ENCODE data around the gene HOXC4. TPM values are rescaled to one million over a fixed set of nuclear protein-coding genes. Genes with fewer than 3 reads are reported as not detected.
"Not testable (repeated sequence)": the region's sequence is repeated elsewhere in the genome, so short reads cannot be mapped to it uniquely, and the experiment has no call there.

Gene HOXC4
- total RNA-seq, 4 donors from 2014 or later = 0.51 to 2.0 (median 0.71) TPM

DNA sequence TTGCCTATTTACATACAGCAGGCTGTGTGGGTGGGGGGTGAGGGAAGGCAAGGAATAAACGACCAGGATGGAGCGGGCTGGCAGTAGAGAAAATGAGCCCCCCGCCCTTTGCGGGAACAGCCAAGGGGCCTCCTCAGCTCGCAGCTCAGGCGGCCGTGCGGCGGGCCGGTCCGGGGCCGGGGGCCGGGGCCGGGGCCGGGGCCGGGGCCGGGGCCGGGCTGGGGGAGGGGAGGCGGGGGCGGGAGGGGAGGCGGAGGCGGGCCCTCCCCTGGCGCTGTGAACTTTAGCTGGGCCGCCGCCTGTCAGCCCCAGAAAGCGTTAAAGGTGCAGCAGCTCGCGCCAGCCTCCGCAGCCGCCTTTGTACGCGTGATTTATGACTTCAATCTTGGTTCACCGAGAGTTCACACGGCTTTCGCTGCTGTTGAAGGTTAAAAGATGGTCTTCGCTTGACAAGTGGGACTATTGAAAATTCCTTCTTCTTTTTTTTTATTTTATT is 28.8 kb downstream of the HOXC4 start:
- intact Hi-C loops (cut with DNase I; ENCODE audit: low total_unique reads) = no loop called here
- Histone ChIP-seq H3K9me3 (no peaks in the 10 kb centered on the region), H3K4me3 (peak overlapping the region in 2 of 4 donors; percentile 24 to 29), H3K36me3 (no peaks in the 10 kb centered on the region), H3K4me1 (no peaks in the 10 kb centered on the region), H3K27me3 (no peaks in the 10 kb centered on the region), H3K27ac (peak overlapping the region in 3 of 4 donors; percentile 13 to 59 (median 14))
- TF ChIP-seq, protein P1, sequence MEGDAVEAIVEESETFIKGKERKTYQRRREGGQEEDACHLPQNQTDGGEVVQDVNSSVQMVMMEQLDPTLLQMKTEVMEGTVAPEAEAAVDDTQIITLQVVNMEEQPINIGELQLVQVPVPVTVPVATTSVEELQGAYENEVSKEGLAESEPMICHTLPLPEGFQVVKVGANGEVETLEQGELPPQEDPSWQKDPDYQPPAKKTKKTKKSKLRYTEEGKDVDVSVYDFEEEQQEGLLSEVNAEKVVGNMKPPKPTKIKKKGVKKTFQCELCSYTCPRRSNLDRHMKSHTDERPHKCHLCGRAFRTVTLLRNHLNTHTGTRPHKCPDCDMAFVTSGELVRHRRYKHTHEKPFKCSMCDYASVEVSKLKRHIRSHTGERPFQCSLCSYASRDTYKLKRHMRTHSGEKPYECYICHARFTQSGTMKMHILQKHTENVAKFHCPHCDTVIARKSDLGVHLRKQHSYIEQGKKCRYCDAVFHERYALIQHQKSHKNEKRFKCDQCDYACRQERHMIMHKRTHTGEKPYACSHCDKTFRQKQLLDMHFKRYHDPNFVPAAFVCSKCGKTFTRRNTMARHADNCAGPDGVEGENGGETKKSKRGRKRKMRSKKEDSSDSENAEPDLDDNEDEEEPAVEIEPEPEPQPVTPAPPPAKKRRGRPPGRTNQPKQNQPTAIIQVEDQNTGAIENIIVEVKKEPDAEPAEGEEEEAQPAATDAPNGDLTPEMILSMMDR (IDR thresholded peaks at IDR 0.05 in 4 of 5, conservative IDR thresholded peaks at IDR 0.05 in 1 of 5) = no peak
- no peak for TF ChIP-seq POLR2A (IDR thresholded peaks at IDR 0.05)
- ATAC-seq = no peak
- DNase-seq = peak in 1 of 2 donors; percentile 22
- in situ Hi-C loops (cut with MboI; ENCODE audit: low sequenced_read_pairs in 4 of 4) = no loop called here

DNA sequence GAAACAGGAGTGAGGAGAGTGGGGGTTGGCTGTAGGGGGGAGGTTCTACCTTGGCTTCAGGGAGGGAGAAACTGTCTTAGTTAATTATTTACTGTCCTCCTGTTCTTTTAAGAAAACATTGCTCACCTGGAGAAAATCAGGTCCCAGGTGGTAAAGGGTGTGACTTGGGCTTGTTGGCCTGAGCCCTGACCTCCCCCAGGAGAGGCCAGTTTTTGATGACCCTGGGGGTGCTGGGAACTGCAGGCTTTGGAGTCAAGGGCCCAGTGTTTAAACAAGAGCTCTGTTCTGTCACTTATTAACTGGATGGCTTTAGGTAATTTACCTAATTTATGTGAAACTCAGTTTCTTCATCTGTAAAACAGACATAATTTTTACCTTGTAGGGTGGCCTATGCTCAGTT is 34.4 kb downstream of the HOXC4 start:
- ATAC-seq; H3K4me1 ChIP-seq; H3K4me3 ChIP-seq; DNase-seq; H3K9me3 ChIP-seq; intact Hi-C loops (cut with DNase I; ENCODE audit: low total_unique reads); H3K36me3 ChIP-seq; in situ Hi-C loops (cut with MboI; ENCODE audit: low sequenced_read_pairs in 4 of 4); H3K27ac ChIP-seq: not testable (repeated sequence)
- H3K27me3 ChIP-seq = peaks cover 3 to 10% (median 6%) of the 10 kb centered on the region in 3 donors

GRCh38 chr12:54089465-54089864 is 35.8 kb downstream of the HOXC4 start:
- in situ Hi-C loops (cut with MboI; ENCODE audit: low sequenced_read_pairs in 4 of 4); H3K36me3 ChIP-seq; H3K27ac ChIP-seq; H3K4me3 ChIP-seq; DNase-seq; H3K4me1 ChIP-seq; H3K9me3 ChIP-seq; ATAC-seq; intact Hi-C loops (cut with DNase I; ENCODE audit: low total_unique reads): not testable (repeated sequence)
- peaks cover 3 to 10% (median 6%) of the 10 kb centered on the region in 3 donors for H3K27me3 ChIP-seq

- H3K9me3 ChIP-seq; H3K4me1 ChIP-seq; in situ Hi-C loops (cut with MboI; ENCODE audit: low sequenced_read_pairs in 4 of 4); ATAC-seq; intact Hi-C loops (cut with DNase I; ENCODE audit: low total_unique reads); H3K36me3 ChIP-seq; DNase-seq; H3K27ac ChIP-seq: not testable (repeated sequence)
- peak overlapping the region; percentile 32 to 44 (median 34) for H3K4me3 ChIP-seq
- H3K27me3 ChIP-seq = peaks cover 3 to 10% (median 6%) of the 10 kb centered on the region in 3 donors
Measured at GRCh38 chr12:54090312-54090711, 36.7 kb downstream of the HOXC4 start.

DNA sequence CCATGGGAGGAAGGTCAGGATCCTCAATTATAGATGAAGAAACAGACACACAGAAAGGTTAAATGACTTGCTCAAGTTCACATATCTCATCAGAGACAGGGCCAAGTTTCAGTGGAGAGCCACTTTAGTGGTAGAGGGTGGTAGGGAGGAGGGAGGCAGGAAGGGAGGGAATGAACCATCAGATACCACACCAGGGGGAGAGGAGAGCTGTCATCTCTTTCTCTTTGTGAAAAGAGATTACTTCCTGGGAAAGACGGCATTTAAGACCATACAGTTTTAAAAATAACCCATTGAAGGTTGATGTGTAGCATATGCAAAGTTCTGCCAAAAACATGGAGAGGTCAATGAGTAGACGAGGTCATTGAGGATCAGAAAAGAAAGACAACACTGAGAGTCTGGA is 39.3 kb downstream of the HOXC4 start:
- in situ Hi-C loops (cut with MboI; ENCODE audit: low sequenced_read_pairs in 4 of 4); DNase-seq; H3K4me1 ChIP-seq; H3K27ac ChIP-seq; intact Hi-C loops (cut with DNase I; ENCODE audit: low total_unique reads); ATAC-seq; H3K36me3 ChIP-seq; H3K4me3 ChIP-seq; H3K9me3 ChIP-seq: not testable (repeated sequence)
- peaks cover 3 to 10% (median 6%) of the 10 kb centered on the region in 3 donors for H3K27me3 ChIP-seq

DNA sequence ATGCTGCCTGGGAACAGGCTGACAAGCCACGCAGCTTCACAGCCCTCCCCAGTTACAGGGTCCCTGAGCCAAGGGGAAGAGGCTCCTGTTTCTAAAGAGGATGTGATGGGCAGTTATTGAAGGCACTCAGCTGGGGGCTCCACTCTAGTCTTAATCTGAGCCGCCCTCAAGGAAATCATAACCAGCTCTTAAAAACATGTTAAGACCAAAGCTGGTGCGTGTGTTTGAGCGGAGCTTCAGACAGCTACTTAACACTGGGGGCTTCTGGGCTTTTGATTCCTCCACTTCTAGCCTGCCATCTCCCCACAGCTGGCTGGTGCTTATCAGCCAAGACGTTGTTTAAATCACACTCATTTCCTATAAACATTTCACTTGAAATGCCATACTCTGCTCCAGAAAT is 42.3 kb downstream of the HOXC4 start:
- intact Hi-C loops (cut with DNase I; ENCODE audit: low total_unique reads); H3K9me3 ChIP-seq; H3K4me3 ChIP-seq; H3K4me1 ChIP-seq; in situ Hi-C loops (cut with MboI; ENCODE audit: low sequenced_read_pairs in 4 of 4); ATAC-seq; DNase-seq; H3K27ac ChIP-seq; H3K27me3 ChIP-seq; H3K36me3 ChIP-seq: not testable (repeated sequence)

GRCh38 chr12:54098644-54099043 is 45.0 kb downstream of the HOXC4 start:
- DNase-seq; intact Hi-C loops (cut with DNase I; ENCODE audit: low total_unique reads); H3K4me1 ChIP-seq; H3K9me3 ChIP-seq; ATAC-seq; H3K27ac ChIP-seq; H3K36me3 ChIP-seq; H3K27me3 ChIP-seq; in situ Hi-C loops (cut with MboI; ENCODE audit: low sequenced_read_pairs in 4 of 4); H3K4me3 ChIP-seq: not testable (repeated sequence)

DNA sequence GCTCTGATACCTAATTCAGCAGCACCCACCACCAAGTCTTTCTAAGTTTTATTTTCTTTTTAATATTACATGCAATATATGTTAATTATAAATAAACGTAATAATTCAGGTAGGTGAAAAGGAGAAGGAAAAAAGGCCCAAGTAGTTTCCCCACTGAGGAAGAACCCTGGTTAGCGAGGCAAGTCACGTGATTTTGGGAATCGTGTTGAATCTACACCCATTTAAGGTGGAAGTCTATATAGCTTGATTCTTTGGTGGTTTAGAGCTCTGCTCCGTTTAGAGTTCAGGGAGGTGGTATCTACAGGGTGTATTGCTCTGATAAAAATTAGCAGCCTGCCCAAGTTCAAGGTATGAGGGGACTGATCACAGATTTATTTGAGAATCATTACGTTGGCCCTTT is 47.0 kb downstream of the HOXC4 start:
- H3K36me3 ChIP-seq; DNase-seq; H3K9me3 ChIP-seq; H3K27ac ChIP-seq; H3K4me3 ChIP-seq; ATAC-seq; intact Hi-C loops (cut with DNase I; ENCODE audit: low total_unique reads); H3K4me1 ChIP-seq; in situ Hi-C loops (cut with MboI; ENCODE audit: low sequenced_read_pairs in 4 of 4); H3K27me3 ChIP-seq: not testable (repeated sequence)

GRCh38 chr12:54102223-54102622 is 48.6 kb downstream of the HOXC4 start:
- peaks cover 0 to 11% (median 7%) of the 10 kb centered on the region in 3 donors for H3K27me3 ChIP-seq
- ATAC-seq; DNase-seq; H3K27ac ChIP-seq; H3K9me3 ChIP-seq; H3K4me3 ChIP-seq; intact Hi-C loops (cut with DNase I; ENCODE audit: low total_unique reads); H3K36me3 ChIP-seq; in situ Hi-C loops (cut with MboI; ENCODE audit: low sequenced_read_pairs in 4 of 4); H3K4me1 ChIP-seq: not testable (repeated sequence)

- ATAC-seq; in situ Hi-C loops (cut with MboI; ENCODE audit: low sequenced_read_pairs in 4 of 4); H3K4me3 ChIP-seq; H3K27ac ChIP-seq; H3K36me3 ChIP-seq; H3K9me3 ChIP-seq; H3K4me1 ChIP-seq; intact Hi-C loops (cut with DNase I; ENCODE audit: low total_unique reads); DNase-seq: not testable (repeated sequence)
- peaks cover 0 to 15% (median 9%) of the 10 kb centered on the region in 3 donors for H3K27me3 ChIP-seq
Measured at GRCh38 chr12:54103827-54104226, 50.2 kb downstream of the HOXC4 start.
